ENCODE data around the gene LRRC73. TPM values are rescaled to one million over a fixed set of nuclear protein-coding genes. Genes with fewer than 3 reads are reported as not detected.
A peak's percentile ranks its signal among the peaks of the same experiment; 100 is the strongest.

LRRC73 gene
- total and polyA plus RNA-seq, 9 of the 15 experiments (the other 6 are each of a cell fraction or from before 2014, with no cell fraction given) = 0.07 to 0.55 (median 0.16) TPM; not detected in 3

DNA sequence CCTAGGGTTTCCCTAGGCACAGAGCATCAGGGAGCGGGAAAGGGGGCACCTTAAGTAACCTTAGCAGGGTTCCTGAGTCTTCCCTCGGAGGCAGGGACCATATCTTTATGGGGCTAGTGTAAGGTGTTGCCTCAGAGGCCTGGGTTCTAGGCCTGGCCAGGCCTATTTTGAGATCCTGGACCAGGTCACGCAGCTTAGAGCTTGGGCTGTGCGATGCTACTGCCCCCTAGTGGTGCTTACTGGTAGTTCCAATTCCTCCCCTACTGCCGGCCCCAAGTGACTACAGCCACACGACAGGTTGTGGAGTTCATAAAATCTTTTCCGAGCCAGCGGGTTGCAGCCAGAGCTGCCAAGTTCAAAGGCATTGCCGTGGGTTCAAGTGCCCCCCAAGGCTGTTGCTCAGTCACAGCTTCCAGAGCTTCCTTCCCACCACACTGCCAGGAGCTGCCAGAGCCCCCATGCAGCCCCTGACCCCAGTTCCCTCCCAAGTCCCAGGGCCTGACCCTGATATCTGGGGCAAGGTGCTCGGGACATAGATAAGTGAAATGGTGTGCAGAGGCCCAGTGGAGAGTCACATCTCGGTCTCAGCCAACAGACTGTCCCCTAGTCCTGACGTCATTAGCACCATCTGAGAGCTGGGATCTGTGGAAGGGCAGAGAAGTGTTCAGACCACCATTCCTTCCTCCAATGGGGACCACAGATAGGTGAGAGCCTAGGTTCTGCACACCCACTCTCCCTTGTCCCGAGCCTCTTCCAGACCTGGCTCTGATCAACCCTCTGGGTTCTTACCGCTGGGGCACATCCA is 3.3 kb downstream of the LRRC73 start (continued):
- TF ChIP-seq TAL1 (IDR thresholded peaks at IDR 0.05) (no peak), RAD51 (IDR thresholded peaks at IDR 0.05; ENCODE audit: borderline replicate concordance, low read depth) (no peak), PURB (CRISPR knock-in tag; IDR thresholded peaks at IDR 0.05; ENCODE audit: low read depth) (no peak), MAFK (IDR thresholded peaks at IDR 0.05; ENCODE audit: low read length) (no peak), ATF1 (CRISPR knock-in tag; IDR thresholded peaks at IDR 0.05) (no peak), ATF1 (tag; IDR thresholded peaks at IDR 0.05) (peak; percentile 48; the same call in 1 of the 2 replicates), SRF (CRISPR knock-in tag; IDR thresholded peaks at IDR 0.05) (no peak), FOSL1 (tag; conservative IDR thresholded peaks at IDR 0.05) (no peak), PHF8 (IDR thresholded peaks at IDR 0.05; ENCODE audit: borderline replicate concordance, low read length) (no peak), CREBBP (IDR thresholded peaks at IDR 0.05; ENCODE audit: low read depth, low read length) (no peak), MAZ (CRISPR knock-in tag; conservative IDR thresholded peaks at IDR 0.05 in 1 of 2, IDR thresholded peaks at IDR 0.05 in 1 of 2) (no peak), ZNF408 (CRISPR knock-in tag; IDR thresholded peaks at IDR 0.05; ENCODE audit: low read depth) (no peak), THRAP3 (IDR thresholded peaks at IDR 0.05; ENCODE audit: borderline replicate concordance) (no peak), ZFP30 (CRISPR knock-in tag; IDR thresholded peaks at IDR 0.05; ENCODE audit: borderline replicate concordance) (no peak), HNRNPK (IDR thresholded peaks at IDR 0.05; ENCODE audit: low read depth, low read length, poor library complexity, severe bottlenecking) (no peak), POLR2G (IDR thresholded peaks at IDR 0.05; ENCODE audit: low read depth, low read length) (peak; percentile 29; the same call in 1 of the 2 replicates), GATAD2B (IDR thresholded peaks at IDR 0.05; ENCODE audit: borderline replicate concordance) (no peak), POLR2A (conservative IDR thresholded peaks at IDR 0.05) (no peak; the same call in 1 of the 2 replicates), ZNF436 (CRISPR knock-in tag; IDR thresholded peaks at IDR 0.05) (no peak), RBM15 (IDR thresholded peaks at IDR 0.05; ENCODE audit: insufficient read depth, low read length) (no peak), ZNF696 (CRISPR knock-in tag; conservative IDR thresholded peaks at IDR 0.05) (no peak), PYGO2 (tag; IDR thresholded peaks at IDR 0.05) (no peak), LEF1 (IDR thresholded peaks at IDR 0.05) (no peak), ZNF41 (CRISPR knock-in tag; conservative IDR thresholded peaks at IDR 0.05) (no peak)
- TF ChIP-seq, protein P1, sequence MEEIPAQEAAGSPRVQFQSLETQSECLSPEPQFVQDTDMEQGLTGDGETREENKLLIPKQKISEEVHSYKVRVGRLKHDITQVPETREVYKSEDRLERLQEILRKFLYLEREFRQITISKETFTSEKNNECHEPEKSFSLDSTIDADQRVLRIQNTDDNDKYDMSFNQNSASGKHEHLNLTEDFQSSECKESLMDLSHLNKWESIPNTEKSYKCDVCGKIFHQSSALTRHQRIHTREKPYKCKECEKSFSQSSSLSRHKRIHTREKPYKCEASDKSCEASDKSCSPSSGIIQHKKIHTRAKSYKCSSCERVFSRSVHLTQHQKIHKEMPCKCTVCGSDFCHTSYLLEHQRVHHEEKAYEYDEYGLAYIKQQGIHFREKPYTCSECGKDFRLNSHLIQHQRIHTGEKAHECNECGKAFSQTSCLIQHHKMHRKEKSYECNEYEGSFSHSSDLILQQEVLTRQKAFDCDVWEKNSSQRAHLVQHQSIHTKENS (CRISPR knock-in tag; IDR thresholded peaks at IDR 0.05) = no peak
- TF ChIP-seq, protein P2, sequence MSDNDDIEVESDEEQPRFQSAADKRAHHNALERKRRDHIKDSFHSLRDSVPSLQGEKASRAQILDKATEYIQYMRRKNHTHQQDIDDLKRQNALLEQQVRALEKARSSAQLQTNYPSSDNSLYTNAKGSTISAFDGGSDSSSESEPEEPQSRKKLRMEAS (CRISPR knock-in tag; IDR thresholded peaks at IDR 0.05) = no peak
- TF ChIP-seq, protein P3, sequence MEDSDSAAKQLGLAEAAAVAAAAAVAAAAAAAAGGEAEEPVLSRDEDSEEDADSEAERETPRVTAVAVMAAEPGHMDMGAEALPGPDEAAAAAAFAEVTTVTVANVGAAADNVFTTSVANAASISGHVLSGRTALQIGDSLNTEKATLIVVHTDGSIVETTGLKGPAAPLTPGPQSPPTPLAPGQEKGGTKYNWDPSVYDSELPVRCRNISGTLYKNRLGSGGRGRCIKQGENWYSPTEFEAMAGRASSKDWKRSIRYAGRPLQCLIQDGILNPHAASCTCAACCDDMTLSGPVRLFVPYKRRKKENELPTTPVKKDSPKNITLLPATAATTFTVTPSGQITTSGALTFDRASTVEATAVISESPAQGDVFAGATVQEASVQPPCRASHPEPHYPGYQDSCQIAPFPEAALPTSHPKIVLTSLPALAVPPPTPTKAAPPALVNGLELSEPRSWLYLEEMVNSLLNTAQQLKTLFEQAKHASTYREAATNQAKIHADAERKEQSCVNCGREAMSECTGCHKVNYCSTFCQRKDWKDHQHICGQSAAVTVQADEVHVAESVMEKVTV (CRISPR knock-in tag; IDR thresholded peaks at IDR 0.05) = peak; percentile 83

All from K562 (cell line).